ENCODE results near the gene PTK7. TPM values are rescaled to one million over a fixed set of nuclear protein-coding genes. Genes with fewer than 3 reads are reported as not detected.
A peak's percentile ranks its signal among the peaks of the same experiment; 100 is the strongest.

PTK7 gene
- total and polyA plus RNA-seq, 2 donors (not counting 3 experiments of a cell fraction or from before 2014, with no cell fraction given): 41.9 to 65.6 TPM

GRCh38 chr6:43052842-43053544 lies 23.1 kb upstream of the PTK7 start:
- Histone ChIP-seq H3K79me2 (ENCODE audit: control insufficient read depth, insufficient read depth, low read length) (peaks cover 4% of the 10 kb centered on the region), H4K20me1 (replicated peaks; ENCODE audit: control insufficient read depth, extremely low read depth, insufficient read depth, low read length) (no peaks in the 10 kb centered on the region), H2AFZ (ENCODE audit: low read depth, low read length) (peak overlapping the region; percentile 8), H3K4me3 (replicated peaks in 1 of 3; ENCODE audit: insufficient read depth in 1 of 3, low read depth in 1 of 3, low read length in 3 of 3) (peak overlapping the region; percentile 30 to 64 (median 40)), H3K36me3 (ENCODE audit: control insufficient read depth in 2 of 2, extremely low read depth in 1 of 2, insufficient read depth in 2 of 2, low read length in 2 of 2) (peaks cover 0 to 13% of the 10 kb centered on the region in 2 experiments), H3K27ac (ENCODE audit: insufficient read depth, low read depth, low read length) (peak overlapping the region; percentile 82), H3K9me3 (replicated peaks; ENCODE audit: control insufficient read depth, insufficient read depth, low read length) (no peaks in the 10 kb centered on the region), H3K27me3 (ENCODE audit: control insufficient read depth in 2 of 2, insufficient read depth in 2 of 2, low read length in 2 of 2) (no peaks in the 10 kb centered on the region), H3K9me1 (replicated peaks; ENCODE audit: control insufficient read depth, extremely low read depth, insufficient read depth, low read length) (no peaks in the 10 kb centered on the region), H3K4me2 (ENCODE audit: insufficient read depth, low read length) (peak overlapping the region; percentile 44), H3K9ac (replicated peaks; ENCODE audit: extremely low read depth, insufficient read depth, low read length) (peak overlapping the region; percentile 81), H3K4me1 (ENCODE audit: control insufficient read depth, extremely low read depth, insufficient read depth, low read length) (peaks cover 9% of the 10 kb centered on the region)
- BruUV-seq (replicated peaks): TSS peak; percentile 44
- FAIRE-seq (peak; percentile 69), DNase-seq (ENCODE audit: low read depth, low spot score) (peak; percentile 53)
- intact Hi-C loops (cut with micrococcal nuclease): loop anchor here (1.0 to 2.0 kb wide), 3 partner anchors 32 to 68 kb away; partner anchors contain the start of genes KLHDC3, PPP2R5D and RRP36
- CTCF ChIA-PET: interaction anchor here (0.9 to 1.4 kb wide), 4 partner anchors 31 to 91 kb away, joined by 4 to 5 read pairs (median 5); partner anchors contain the start of genes KLHDC3, MEA1, PEX6 and RRP36
- dilution Hi-C loops (cut with MboI; ENCODE audit: extremely low pct_ligation_motif_present, low sequenced_read_pairs): no loop called here
- POLR2A ChIA-PET: interaction anchor here (0.6 to 0.8 kb wide), 2 partner anchors 39 kb away, joined by 6 to 7 read pairs; partner anchors contain the start of genes KLHDC3 and MEA1
- TF ChIP-seq POLR2AphosphoS5 (IDR thresholded peaks at IDR 0.05; ENCODE audit: insufficient read depth, low read depth, low read length): no peak
- no peak for TF ChIP-seq JUN (IDR thresholded peaks at IDR 0.05; ENCODE audit: borderline replicate concordance, insufficient read depth, insufficient read length, low read depth)
- TF ChIP-seq CTCF (IDR thresholded peaks at IDR 0.05; ENCODE audit: extremely low read depth in 1 of 2, insufficient read depth in 1 of 2, low read depth in 1 of 2, low read length in 2 of 2): no peak
- no peak for TF ChIP-seq GATA2 (IDR thresholded peaks at IDR 0.05; ENCODE audit: insufficient read depth, insufficient read length, low read depth, low read length)
- no peak for TF ChIP-seq EZH2 (IDR thresholded peaks at IDR 0.05; ENCODE audit: borderline replicate concordance, low read depth, low read length, severe bottlenecking)
- no peak for TF ChIP-seq MAX (IDR thresholded peaks at IDR 0.05; ENCODE audit: insufficient read depth, insufficient read length)
- no peak for TF ChIP-seq POLR2A (IDR thresholded peaks at IDR 0.05; ENCODE audit: low read depth, low read length)
- no peak for TF ChIP-seq MYC (IDR thresholded peaks at IDR 0.05; ENCODE audit: low read depth, low read length)
- no peak for TF ChIP-seq FOS (IDR thresholded peaks at IDR 0.05; ENCODE audit: borderline replicate concordance, insufficient read depth, low read length)
